Middle frontal gyrus (tissue), 1 donor: ENCODE results near the gene MISP.

ENCODE experiments used
- DNase-seq: peaks from one replicate; pipeline ENCODE4 v3.0.0-alpha.2; 2015; ENCODE audit warnings: low spot score; ENCODE audit errors: extremely low spot score

Gene MISP

DNA sequence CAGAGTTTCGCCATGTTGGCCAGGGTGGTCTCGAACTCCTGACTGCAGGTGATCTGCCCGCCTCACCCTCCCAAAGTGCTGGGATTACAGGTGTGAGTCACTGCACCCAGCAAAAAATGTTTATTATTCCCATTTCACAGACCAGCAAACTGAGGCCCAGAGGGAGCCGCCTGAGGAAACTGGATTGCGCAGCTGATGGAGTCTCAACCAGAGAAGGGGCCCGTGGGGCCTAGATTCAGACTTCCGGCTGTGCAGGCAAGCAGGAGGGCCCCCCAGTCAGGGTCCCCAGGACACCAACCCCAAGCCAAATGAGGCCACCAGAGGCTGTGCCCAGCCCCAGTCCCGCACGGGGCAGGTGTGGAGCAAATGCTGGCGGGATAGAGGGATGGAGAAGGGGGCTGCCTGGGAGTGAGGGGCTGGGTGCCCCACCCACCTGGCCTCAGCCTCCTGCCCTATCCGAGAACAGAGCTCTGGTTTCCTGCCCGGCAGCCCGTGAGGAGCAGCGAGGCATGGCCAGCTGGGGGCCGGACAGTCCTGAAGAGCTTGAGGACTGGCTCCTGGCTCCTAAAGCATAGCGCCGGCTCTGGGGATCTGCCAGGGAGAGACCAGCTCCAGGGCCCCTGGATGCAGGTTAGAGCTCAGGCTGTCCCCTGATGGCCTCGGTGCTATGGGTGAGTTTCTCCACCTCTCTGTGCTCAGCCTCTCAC lies 22.0 kb downstream of the MISP start:
- no peak for DNase-seq

- DNase-seq: no peak
These were observed 25.6 kb downstream of the MISP start for GRCh38 chr19:776549-776948.

- DNase-seq: no peak
These were observed 28.2 kb downstream of the MISP start for GRCh38 chr19:778910-779653.

DNA sequence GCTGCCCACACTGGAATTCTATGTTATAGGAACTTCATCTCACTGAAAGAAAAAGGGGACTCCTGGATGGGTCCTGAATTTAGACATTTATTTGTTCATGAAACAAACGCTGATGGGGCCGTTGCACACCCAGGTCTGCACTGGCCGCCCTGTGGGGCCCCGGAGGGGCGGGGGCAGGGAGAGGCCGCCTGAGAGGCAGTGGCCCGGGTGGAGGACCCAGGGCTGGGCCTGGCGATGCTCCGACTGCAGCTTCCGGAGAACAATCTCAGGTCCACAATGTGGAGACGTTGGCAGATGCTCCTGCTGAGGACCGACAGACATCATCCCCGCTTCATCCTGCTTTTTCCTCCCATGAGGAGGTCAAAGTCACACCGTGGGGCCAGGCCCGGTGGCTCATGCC lies 30.0 kb downstream of the MISP start:
- no peak for DNase-seq

GRCh38 chr19:781800-782184 lies 30.9 kb downstream of the MISP start:
- no peak for DNase-seq

- no peak for DNase-seq
These were observed 31.4 kb downstream of the MISP start for GRCh38 chr19:782185-782877.

DNA sequence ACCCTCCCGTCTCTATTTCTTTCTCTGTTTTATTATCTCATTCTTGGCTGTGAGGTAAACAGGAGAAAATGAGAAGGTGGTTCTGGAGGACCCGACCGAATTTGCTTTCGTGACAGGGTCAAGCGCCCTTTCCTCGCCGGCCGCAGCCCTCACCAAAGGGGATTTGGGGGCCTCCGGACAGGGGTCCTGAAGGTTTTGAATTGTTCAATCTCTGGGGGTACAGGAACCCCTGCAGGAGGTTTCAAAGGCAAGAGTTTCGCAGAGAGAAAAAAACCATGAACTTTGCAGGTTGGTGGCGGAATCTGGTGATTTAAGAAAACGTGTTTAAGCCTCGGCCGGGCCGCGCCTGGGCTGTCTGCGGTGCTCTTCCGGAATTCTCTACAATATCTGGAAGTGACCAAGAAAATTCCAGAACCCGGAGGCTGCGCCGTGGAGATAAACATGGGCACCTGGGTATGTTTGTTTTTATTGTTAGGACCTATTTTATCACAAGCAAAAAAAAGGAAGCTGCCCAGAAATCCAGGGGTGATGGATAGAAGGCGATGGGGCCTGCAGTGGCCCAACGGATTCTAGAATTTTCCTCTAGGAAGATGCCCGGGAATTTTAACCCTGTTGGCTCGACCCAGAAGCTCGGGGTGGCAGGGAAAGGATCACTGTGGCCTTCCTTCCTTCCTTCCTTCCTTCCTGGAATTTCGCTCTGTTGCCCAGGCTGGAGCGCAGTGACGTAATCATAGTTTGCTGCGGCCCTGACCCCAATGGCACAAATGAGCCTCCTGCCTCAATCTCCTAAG lies 32.2 kb downstream of the MISP start:
- no peak for DNase-seq

DNA sequence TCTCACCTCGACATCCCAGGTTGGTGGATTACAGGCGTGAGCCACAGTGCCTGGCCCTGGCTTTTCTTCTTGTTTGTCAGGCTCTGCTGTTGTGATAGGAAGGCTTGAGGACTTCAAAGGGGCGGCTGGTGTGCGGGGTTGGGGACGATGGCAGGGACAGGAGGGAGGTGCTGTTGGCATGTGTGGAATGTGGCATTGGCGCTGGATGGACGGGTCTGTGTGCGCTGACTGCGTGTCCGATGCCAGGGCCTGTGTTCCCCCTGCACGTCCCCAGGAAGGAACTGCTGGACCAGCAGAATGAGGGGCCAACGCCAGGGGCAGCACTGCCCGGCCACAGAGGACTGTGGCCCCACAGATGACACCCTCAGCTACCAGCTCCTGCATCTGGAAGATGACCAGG lies 33.6 kb downstream of the MISP start:
- DNase-seq: no peak

DNA sequence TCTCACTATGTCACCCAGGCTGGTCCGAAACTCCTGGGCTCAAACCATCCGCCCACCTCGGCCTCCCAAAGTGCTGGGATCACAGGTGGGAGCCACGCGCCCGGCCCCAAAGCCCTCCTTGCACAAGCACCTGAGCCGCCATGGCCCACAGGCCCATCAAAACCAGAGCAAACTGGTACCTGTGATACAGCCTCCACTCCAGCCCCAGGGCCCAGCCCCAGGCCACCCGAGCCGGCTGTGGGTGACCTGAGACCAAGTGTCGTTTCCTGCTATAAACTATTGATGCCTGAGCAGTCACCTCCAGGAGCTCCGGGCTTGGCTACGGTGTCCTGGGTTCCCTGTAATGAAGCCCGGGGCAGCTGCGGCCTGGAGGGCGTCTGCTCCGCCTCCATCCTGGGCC lies 36.6 kb downstream of the MISP start:
- no peak for DNase-seq

DNA sequence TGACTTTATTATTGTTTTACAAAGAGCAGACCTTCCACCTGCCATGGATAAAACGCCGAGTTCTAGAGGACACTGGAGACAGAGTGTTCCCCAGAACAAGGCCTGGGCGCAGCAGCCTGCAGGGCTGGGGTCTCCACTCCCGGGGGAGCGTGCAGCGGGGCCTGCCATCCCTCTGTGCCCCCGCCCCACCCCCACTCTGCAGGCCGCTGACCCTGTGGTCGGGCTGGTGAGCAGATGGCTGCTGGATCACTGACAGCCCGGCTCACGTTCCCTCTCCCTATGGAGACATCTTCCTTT lies 37.7 kb downstream of the MISP start:
- no peak for DNase-seq

DNA sequence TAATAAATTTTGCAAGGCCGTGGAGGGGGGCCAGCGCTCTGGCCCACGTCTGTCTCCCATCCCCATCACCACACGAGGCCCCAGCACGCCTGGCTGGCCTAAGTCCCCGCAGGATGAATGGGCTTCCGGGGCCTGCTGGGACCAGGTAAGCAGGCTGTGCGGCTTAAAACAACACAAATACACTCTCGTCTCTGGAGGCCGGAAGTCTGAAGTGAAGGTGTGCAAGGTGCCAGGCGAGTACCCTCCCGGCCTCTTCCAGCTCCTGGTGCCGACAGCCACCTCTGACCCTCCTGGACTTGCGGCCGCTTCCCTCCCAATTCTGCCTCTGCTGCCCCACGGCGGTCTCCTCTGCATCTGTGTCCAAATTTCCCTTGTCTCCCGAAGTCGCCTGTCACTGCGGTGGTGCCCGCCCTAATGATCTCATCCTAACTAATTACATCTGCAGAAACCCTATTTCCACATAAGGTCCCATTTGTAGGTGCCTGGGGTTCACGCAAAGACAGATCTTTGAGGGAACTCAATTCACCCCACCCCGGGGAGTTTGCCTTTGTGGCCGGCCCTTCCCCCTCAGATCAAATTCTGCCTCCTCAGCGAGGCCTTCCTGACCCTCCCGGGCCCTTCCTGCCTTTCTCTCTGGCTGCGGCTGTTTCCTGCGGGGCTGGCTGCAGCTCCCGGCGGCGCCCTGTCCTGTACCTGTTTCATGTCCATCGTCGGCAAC lies 38.2 kb downstream of the MISP start:
- no peak for DNase-seq

DNA sequence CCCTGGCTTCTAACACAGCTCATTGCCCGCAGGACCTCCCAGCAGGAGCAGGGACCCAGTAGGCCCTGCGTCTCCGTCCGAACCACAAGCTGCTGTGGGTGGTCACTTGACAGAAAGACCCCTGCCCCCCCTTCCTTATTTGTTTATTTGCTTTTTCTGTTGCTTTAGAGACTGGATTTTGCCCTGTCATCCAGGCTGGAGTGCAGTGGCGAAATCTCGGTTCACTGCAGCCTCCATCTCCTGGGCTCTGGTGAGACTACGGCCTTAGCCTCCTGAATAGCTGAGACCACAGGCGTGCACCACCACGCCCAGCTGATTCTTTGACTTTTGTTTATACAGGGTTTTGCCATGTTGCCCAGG lies 38.8 kb downstream of the MISP start:
- DNase-seq: no peak

- no peak for DNase-seq
These were observed 40.2 kb downstream of the MISP start for GRCh38 chr19:791007-791566.

- DNase-seq: no peak
These were observed 40.8 kb downstream of the MISP start for GRCh38 chr19:791567-792305.

DNA sequence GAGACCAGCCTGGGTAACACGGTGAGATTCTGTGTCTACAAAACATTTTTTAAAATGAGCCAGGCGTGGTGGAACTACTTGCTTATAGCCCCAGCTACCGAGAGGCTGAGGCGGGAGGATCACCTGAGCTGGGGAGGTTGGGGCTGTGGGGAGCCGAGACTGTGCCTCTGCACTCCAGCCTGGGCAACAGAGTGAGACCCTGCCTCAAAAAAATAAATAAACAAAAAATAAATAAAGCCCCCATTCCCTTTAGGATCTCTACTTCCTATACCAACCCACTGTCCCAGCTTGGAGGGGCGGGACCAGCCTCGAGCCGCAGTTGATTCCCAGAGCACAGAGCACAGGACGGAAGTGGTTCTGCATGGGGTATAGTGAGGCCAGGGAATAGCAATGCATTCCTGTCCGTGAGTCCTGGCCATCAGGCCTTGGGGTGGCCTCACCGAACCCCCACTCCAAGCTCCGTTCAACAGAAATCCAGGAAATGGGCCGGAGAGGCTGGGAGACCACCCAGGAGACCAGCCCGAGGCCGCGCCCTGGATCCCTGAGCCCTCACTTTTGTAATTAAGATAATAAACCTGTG lies 41.5 kb downstream of the MISP start:
- DNase-seq: no peak

DNA sequence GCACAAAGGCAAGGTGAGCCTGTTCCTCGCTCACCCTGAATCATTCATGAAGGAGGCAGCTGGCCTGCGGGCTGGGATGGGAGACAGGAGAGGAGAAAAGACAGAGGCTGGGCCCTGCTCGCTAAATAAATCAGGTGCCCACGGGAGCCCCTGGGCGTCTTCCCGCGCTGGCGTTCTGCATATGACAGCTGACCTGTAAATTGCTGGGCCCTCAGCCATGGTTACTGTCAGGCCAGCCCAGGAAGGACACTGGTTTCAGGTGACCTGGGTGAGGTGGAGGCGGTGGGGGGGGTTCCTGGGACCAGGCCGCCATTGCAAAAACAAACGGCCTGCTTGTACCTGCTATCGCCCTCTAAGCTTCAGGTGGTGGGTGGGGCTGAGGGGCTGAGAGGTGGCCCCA lies 42.9 kb downstream of the MISP start:
- DNase-seq: no peak

DNA sequence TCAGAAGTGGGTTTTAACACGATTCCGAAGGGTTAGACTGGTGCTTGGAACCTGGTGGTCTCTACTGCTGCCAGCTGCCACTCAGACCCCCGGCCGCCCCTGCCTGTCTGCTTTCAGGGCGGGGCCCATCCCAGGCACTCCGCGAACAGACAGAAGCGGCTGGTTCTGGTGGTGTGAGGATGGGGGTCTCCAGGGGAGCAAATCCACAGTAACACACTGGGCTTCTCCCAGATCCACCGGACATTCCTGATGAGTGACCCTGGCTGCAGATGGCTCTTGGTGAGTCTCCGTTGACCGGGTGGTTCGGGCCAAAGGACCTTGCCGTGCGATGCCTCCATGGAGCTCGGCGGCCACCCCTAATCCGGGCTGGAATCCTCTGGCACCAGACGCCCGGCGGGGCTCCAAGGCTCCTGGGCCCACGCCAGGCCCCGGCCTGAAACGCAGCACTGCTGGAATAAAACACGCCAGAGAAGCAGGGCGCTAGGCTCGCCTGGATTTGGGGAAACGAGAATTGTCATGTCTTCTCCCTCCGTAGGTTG lies 44.2 kb downstream of the MISP start:
- no peak for DNase-seq

- DNase-seq: no peak
These were observed 45.0 kb downstream of the MISP start for GRCh38 chr19:795691-796581.
